ENCODE results near the gene BCAS3.

BCAS3 gene

GRCh38 chr17:61309362-61310256 lies 632.0 kb downstream of the BCAS3 start:
- peak; percentile 50 for ATAC-seq

GRCh38 chr17:61310590-61310989 lies 632.9 kb downstream of the BCAS3 start:
- TF ChIP-seq GLIS3 (CRISPR knock-in tag; IDR thresholded peaks at IDR 0.05), result no peak
- TF ChIP-seq CREB5 (CRISPR knock-in tag; IDR thresholded peaks at IDR 0.05; ENCODE audit: low read depth), result no peak
- no peak for TF ChIP-seq OSR1 (CRISPR knock-in tag; IDR thresholded peaks at IDR 0.05)
- TF ChIP-seq PATZ1 (CRISPR knock-in tag; IDR thresholded peaks at IDR 0.05; ENCODE audit: borderline replicate concordance), result no peak
- TF ChIP-seq CSDC2 (CRISPR knock-in tag; IDR thresholded peaks at IDR 0.05), result peak; percentile 38; the same call in 1 of the 2 replicates
- ATAC-seq, result peak; percentile 3

More at GRCh38 chr17:61309362-61310256, 632.0 kb downstream of the BCAS3 start:
- TF ChIP-seq ESRRG (CRISPR knock-in tag; IDR thresholded peaks at IDR 0.05) (no peak), ZNF70 (CRISPR knock-in tag; IDR thresholded peaks at IDR 0.05) (peak; percentile 49; the same call in 1 of the 2 replicates), SNAI2 (CRISPR knock-in tag; IDR thresholded peaks at IDR 0.05) (0 out of 2 replicates have a peak, but pooled peaks have one; percentile 64), POU6F1 (CRISPR knock-in tag; IDR thresholded peaks at IDR 0.05; ENCODE audit: borderline replicate concordance, low read depth) (no peak), ZC3H10 (CRISPR knock-in tag; IDR thresholded peaks at IDR 0.05) (0 out of 2 replicates have a peak, but pooled peaks have one; percentile 19), ISL1 (CRISPR knock-in tag; IDR thresholded peaks at IDR 0.05) (peak; percentile 15; the same call in 1 of the 2 replicates), RARB (CRISPR knock-in tag; IDR thresholded peaks at IDR 0.05) (no peak), ARNTL (CRISPR knock-in tag; IDR thresholded peaks at IDR 0.05; ENCODE audit: borderline replicate concordance, low read depth) (no peak), ZNF8 (CRISPR knock-in tag; IDR thresholded peaks at IDR 0.05) (no peak), CSDC2 (CRISPR knock-in tag; IDR thresholded peaks at IDR 0.05) (no peak)

GRCh38 chr17:61312406-61313295 lies 635.0 kb downstream of the BCAS3 start:
- no peak for ATAC-seq
- TF ChIP-seq TCF4 (CRISPR knock-in tag; IDR thresholded peaks at IDR 0.05; ENCODE audit: borderline replicate concordance) (no peak), CREB5 (CRISPR knock-in tag; IDR thresholded peaks at IDR 0.05; ENCODE audit: low read depth) (no peak), ZNF70 (CRISPR knock-in tag; IDR thresholded peaks at IDR 0.05) (no peak), PATZ1 (CRISPR knock-in tag; IDR thresholded peaks at IDR 0.05; ENCODE audit: borderline replicate concordance) (no peak), ESRRG (CRISPR knock-in tag; IDR thresholded peaks at IDR 0.05) (no peak), ARNTL (CRISPR knock-in tag; IDR thresholded peaks at IDR 0.05; ENCODE audit: borderline replicate concordance, low read depth) (no peak), RARB (CRISPR knock-in tag; IDR thresholded peaks at IDR 0.05) (no peak)
